HG03460 (cell line): ENCODE measurements around the gene PHOX2A.

Experiments
- ATAC-seq: cut with Tn5 transposase; IDR thresholded peaks from one replicate; pipeline ENCODE4 v1.9.1; 2021; ENCODE audit not compliant: unreplicated experiment

The PHOX2A gene

GRCh38 chr11:72189455-72190250 is 54.3 kb downstream of the PHOX2A start:
- ATAC-seq: no peak
